HG03342 (cell line): ENCODE data around the gene AFG1L.

Experiments used
- ATAC-seq: cut with Tn5 transposase; IDR thresholded peaks from one replicate; pipeline ENCODE4 v1.9.1; 2021; ENCODE audit warnings: mild to moderate bottlenecking, moderate library complexity; ENCODE audit not compliant: unreplicated experiment

The AFG1L gene

DNA sequence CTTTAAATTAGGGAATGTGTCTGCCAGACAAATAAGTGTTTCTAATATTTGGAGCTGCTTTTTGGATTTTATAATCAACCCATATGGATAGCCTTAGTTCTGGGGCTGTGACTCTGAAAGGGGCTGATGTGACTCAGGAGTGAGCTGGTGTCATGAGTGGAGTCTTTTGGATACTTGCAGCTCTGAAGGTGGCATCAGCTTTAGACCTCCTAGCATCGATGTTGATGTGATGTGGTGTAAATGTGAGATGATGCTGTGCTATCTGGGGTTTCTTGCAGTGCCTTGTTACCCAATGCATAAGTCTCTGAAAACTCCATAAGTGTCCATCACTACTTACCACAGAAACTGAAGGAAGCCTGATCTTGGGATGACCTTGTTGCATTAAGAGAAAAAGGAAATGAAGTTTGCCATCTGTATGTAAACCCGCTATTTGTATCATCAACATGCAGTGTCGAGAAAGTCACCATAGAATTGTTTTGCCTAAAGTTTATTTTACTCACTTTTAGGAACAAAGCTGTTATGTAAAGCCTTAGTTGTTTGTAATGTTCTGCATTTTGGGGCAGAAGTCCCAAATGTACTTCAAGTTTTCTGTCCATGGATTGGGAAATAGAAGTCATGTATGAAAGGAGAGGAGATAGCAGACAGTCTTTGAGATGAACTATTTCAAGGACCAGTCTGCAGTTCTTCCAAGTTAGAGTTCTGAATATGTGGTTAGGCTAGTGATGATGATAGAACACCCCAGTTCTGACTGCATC, 273.9 kb downstream of the AFG1L start:
- no peak for ATAC-seq

DNA sequence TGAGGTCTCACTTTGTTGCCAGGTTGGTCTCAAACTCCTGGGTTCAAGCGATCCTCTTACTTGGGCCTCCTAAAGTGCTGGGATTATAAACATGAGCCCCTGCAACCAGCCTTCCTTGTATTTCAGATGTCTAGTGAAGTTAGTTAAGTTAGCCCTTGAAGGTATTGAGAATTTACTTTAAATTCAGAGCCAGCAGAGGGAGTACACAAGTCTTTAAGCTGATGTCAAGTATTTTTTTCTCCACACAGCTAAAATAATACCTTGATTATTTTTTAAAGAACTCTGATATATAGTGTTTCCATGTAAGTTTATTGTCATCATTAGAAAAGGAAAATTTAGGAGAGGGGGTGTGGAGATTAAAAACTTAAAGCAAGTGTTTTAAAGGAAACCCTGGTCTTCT, 275.7 kb downstream of the AFG1L start:
- no peak for ATAC-seq

DNA sequence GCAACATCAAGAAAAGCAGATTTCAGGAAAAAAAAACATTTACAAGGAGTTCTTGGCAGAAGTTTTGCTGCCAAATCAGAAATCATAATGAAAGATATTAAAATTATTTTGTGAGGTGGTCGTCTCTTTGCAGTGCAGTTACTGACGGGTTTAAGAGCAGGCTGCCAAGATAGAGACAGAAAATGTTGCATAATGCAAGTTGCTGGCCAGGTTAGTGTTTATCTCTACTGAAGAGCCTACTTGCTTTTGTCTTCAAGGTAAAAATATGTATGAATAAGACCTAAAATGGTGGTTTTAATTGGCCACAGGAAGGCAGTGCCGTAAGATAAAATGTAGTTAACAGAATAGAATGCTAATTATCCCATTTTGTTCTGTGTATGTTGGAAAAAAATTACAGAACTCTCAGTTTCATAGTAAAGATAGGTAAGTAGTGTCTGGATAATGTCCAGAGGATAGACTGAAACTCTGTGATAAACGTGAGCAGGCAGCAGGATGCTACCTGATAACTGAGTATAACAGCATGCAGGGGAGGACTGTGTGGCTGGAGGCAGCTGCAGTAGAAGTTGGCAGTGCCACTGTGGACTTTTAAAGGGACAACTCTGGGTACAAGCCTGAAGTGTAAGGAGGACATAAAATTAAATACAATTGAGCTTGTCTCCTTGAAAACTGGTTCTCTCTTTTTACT, 279.7 kb downstream of the AFG1L start:
- ATAC-seq, result no peak
